ENCODE data around the gene ZNF365. TPM values are rescaled to one million over a fixed set of nuclear protein-coding genes. Genes with fewer than 3 reads are reported as not detected.
A peak's percentile ranks its signal among the peaks of the same experiment; 100 is the strongest.
"Not testable (repeated sequence)": the region's sequence is repeated elsewhere in the genome, so short reads cannot be mapped to it uniquely, and the experiment has no call there.

The ZNF365 gene
- total RNA-seq, 1 donor = 8.2 TPM

GRCh38 chr10:62394556-62395018, 20.4 kb downstream of the ZNF365 start:
- DNase-seq (ENCODE audit: low read depth) = no peak
- H3K4me3 ChIP-seq (ENCODE audit: low read depth, low read length) = no peak overlapping the region
- no peak for TF ChIP-seq CTCF (IDR thresholded peaks at IDR 0.05; ENCODE audit: insufficient read depth, low read depth, low read length)

- H3K4me3 ChIP-seq (ENCODE audit: low read depth, low read length) = no peak overlapping the region
- DNase-seq (ENCODE audit: low read depth) = no peak
- no peak for TF ChIP-seq CTCF (IDR thresholded peaks at IDR 0.05; ENCODE audit: insufficient read depth, low read depth, low read length)
Observed at GRCh38 chr10:62395892-62396291, 21.7 kb downstream of the ZNF365 start.

GRCh38 chr10:62396864-62397263, 22.7 kb downstream of the ZNF365 start:
- DNase-seq (ENCODE audit: low read depth) = no peak
- H3K4me3 ChIP-seq (ENCODE audit: low read depth, low read length) = no peak overlapping the region
- no peak for TF ChIP-seq CTCF (IDR thresholded peaks at IDR 0.05; ENCODE audit: insufficient read depth, low read depth, low read length)

- no peak for TF ChIP-seq CTCF (IDR thresholded peaks at IDR 0.05; ENCODE audit: insufficient read depth, low read depth, low read length)
- peak; percentile 42 for DNase-seq (ENCODE audit: low read depth)
- H3K4me3 ChIP-seq (ENCODE audit: low read depth, low read length) = no peak overlapping the region
Observed at GRCh38 chr10:62399211-62399610, 25.0 kb downstream of the ZNF365 start.

- no peak overlapping the region for H3K4me3 ChIP-seq (ENCODE audit: low read depth, low read length)
- TF ChIP-seq CTCF (IDR thresholded peaks at IDR 0.05; ENCODE audit: insufficient read depth, low read depth, low read length) = no peak
- DNase-seq (ENCODE audit: low read depth) = no peak
Observed at GRCh38 chr10:62402508-62402907, 28.3 kb downstream of the ZNF365 start.

- not testable (repeated sequence) for DNase-seq (ENCODE audit: low read depth); H3K4me3 ChIP-seq (ENCODE audit: low read depth, low read length)
Observed at GRCh38 chr10:62410528-62410927, 36.4 kb downstream of the ZNF365 start.

- not testable (repeated sequence) for H3K4me3 ChIP-seq (ENCODE audit: low read depth, low read length); DNase-seq (ENCODE audit: low read depth)
Observed at GRCh38 chr10:62410934-62411333, 36.8 kb downstream of the ZNF365 start.

- TF ChIP-seq CTCF (IDR thresholded peaks at IDR 0.05; ENCODE audit: insufficient read depth, low read depth, low read length) = no peak
- no peak for DNase-seq (ENCODE audit: low read depth)
- no peak overlapping the region for H3K4me3 ChIP-seq (ENCODE audit: low read depth, low read length)
Observed at GRCh38 chr10:62413048-62413447, 38.9 kb downstream of the ZNF365 start.
